Measurements from ENCODE around the gene CYB5R3.
A peak's percentile ranks its signal among the peaks of the same experiment; 100 is the strongest.
"Not testable (repeated sequence)": the region's sequence is repeated elsewhere in the genome, so short reads cannot be mapped to it uniquely, and the experiment has no call there.

CYB5R3 gene

DNA sequence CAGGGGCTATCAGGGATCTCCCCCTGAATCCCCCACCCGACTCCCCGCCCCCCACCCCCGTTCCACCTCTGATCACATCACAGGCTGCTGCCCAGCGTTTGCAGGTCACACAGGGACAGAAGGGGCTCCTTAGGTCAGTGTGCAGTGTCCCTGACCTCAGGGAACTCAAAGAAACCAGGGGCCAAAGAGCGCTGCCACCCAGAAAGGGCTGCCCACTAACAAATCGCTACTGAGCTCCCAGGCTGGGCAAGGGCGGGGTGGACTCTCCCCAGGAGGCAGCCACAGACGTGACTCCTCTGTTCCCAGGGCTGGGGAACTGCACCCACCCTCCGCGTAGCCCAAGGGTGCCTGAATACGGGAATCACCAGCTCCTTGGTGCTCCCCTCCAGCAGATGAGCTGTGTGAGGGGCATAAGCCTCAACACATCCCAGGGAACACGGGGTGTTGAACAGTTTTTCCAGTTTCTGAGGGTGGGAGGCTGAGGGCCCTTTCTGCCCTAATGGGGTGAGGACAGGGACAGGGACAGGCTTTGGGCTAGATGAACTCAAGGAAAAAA, 24.6 kb downstream of the CYB5R3 start:
- no peak for DNase-seq (ENCODE audit: low read depth in 1 of 2, low spot score in 1 of 2)

DNA sequence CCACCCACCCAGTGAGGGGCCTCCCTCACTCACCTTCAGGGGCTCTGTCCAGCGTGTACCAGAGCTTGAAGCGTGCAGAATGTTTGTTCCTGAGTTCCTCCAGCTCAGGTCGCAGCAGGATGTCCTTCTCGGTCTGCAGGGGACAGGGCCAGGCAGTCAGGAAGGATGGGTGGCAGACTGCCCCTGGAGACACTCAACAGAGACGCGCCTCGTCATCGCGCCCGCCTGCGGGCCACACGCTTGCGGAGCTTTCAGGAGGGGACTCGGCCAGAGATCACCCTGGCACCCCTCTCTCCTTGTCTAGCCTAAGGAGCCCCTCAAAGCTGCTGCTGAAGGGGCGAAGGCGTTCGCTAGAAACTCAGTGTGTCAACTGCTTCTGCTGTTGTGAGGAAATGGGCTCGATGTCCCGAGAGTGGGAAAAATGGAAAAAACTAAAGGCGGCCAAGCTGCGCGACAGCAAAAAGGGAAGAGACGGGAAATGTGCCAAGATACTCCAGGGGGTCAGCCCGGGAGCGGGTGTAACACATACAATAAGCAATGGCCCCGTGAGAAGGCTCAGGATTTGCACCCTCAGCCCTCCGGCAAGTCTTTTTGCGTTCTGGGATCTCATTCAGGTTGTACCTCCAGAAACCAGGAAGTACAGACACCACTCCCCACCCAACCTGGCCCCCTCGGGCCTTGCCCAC, 25.3 kb downstream of the CYB5R3 start:
- DNase-seq (ENCODE audit: low read depth in 1 of 2, low spot score in 1 of 2), result no peak

DNA sequence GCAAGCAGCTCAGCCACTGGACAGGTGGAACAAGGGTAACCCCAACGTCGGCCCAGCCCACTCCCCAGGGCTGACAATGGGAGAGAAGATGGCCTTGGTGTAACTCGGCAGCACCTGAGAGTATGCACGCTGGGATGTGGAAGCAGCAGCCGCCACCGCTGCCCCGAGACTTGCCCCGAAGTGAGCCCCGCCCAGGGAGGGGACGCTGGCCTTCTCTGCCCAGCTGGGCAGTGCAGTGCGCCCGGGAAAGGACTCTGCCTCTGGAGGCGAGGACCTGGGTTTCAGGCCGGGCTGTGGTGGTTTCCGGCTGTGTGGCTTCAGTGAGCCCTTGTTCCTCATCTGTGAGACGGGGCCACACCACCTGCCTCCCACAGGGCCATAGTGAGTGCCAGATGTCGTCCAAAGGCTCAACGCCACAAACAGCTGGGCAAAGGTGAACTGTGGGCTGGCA, 25.9 kb downstream of the CYB5R3 start:
- no peak for DNase-seq (ENCODE audit: low read depth in 1 of 2, low spot score in 1 of 2)

DNA sequence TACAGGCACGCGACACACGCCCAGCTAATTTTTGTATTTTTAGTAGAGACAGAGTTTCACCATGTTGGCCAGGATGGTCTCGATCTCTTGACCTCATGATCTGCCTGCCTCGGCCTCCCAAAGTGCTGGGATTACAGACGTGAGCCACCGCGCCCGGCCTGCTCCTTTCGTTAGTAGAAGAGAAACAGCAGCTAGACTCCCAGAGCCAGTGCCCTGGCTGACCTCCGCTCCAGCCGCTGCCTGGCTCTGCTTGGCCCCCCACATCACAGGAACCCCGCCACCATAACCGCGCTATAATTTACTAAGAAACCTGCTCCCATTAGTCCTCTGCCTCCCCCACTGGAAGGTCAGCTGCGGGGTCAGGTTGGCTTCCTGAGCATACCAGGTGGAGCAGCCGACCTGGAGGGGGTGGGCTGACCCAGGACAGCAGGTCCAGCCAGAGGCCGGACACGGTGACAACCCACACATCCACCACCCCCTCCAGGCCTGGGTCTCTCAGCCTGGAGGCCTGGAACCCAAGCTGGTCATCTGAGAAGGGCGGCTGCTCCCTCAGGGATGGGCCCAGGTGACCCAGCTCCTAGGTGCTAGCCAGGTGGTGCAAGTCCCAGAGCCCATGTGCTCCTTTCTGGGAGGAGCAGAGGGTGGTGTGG, 27.0 kb downstream of the CYB5R3 start:
- DNase-seq (ENCODE audit: low read depth in 1 of 2, low spot score in 1 of 2), result no peak

DNA sequence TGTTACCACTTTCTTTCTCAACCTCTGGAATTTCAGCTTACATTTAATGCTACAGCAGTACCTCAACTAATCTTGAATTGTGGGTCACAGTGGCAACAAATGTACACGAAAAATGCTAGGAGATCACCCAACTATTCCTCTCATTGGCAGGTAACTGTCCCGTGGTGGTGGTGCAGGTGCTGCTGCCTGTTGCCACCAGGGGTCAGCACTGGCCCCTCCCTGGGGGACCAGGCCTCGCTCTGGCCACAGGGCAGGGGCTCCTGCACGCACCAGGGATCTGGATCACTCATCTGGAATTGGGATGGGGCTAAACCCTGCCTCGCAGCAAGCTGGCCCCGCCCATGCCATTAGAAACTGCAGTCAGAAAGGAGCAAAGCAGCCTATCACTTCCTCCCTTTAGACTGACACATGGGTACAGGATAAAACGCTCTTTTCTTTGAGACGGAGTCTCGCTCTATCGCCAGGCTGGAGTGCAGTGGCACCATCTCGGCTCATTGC, 27.6 kb downstream of the CYB5R3 start:
- DNase-seq (ENCODE audit: low read depth in 1 of 2, low spot score in 1 of 2), result peak; percentile 14 to 27

DNA sequence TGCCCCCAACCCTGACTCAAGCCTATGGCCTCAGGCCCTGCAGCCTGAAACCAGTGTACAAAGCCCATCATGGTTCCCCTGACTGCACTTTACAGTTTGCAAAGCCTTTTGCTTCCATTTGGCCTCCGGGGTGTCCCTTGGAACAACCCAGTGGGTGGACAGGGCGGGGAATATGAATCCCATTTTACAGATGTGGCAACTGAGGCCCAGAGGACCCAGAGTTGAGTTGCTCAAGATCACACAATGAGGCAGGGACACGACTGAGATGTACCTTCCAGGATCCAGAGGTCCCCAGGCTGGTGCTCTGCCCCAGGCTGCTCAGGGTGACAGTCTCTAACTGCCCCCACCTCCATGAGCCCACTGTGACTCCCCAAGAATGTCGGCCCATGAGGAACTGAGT, 29.1 kb downstream of the CYB5R3 start:
- DNase-seq (ENCODE audit: low read depth in 1 of 2, low spot score in 1 of 2), result no peak

DNA sequence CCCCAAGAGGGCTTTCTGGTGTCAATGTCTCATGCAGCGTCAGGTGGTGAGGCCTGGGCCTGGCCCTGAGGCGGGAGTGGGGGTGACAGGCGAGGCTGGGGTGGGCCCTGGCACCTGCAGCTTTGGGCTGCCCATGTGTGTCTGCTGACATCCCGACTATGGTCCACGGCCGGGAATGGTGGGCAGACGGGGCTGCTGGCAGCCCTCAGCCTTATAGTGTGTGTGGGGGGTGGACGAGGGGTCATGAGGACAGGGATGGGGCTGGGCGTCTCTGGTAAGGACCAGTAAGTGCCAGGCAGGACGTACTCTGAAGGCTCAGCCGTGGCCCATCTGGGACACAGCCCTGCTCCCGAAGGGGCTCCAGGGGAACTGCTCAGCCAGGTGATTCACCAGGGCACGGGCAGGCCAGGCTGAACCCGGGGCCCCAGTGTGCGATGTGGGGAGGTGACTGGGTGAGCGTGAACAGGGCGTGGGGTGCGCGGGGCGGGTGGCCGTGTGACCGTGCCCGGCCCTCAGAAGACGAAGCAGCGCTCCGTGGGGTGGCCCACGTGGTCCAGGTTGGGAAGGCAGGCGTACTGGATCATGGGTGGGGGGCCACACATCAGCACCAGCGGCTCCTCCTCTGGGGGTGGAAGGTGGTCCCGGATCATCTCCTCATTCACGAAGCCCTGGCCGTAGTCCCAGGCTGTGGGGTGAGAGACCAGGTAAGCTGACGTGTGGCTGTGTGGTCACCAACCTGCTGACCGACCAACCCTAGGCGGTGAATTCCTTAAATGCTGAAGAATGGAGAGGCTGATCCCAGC, 29.7 kb downstream of the CYB5R3 start:
- no peak for DNase-seq (ENCODE audit: low read depth in 1 of 2, low spot score in 1 of 2)

DNA sequence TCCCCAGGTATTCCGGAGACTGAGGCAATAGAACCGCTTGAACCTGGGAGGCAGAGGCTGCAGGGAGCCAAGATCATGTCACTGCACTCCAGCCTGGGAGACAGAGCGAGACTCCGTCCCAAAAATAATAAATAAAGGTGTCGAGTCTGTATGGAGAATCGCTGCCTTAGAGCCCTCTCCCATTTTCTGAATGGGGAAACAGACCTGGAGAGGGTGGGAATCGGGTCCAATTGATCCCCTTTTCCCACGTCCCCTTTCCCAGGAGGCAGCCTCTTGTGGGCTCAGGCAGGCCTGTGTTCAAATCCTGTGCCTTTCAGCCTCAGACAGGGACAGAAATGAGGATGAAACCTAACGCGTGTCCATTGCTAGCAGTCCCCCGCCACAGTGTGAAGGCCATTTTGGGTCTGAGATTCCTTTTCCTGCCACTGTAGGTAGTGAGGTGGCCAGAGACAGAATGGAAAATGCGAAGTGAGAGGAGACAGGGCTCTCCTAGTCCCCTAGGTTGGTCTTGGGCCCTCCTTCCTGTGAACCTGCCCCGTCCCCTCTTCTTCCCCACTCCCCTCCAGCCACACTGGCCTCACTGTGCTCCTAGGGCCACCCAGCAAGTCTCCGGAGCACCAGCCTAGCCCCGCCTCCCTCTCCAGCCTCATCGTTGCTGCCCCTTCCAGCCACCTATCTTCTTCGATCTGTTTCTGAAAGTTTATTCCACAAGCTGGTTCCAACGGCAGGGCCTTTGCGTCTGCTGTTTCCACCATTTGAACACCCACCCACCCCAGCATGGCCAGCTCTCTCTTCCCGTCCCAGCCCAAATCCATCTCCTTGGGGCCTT, 31.8 kb downstream of the CYB5R3 start:
- no peak for DNase-seq (ENCODE audit: low read depth in 1 of 2, low spot score in 1 of 2)

DNA sequence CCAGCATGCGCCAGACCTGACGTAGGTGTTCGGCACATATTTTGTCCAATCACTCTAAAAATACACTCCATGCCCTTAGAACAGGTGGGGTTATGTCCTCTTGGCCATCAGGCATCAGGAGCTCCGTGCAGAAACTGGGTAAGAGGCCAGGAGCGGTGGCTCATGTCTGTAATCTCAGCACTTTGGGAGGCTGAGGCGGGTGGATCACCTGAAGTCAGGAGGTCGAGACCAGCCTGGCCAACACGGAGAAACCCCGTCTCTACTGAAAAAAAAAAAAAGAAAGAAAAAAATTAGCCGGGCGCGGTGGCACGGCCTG, 33.4 kb downstream of the CYB5R3 start:
- not testable (repeated sequence) for DNase-seq (ENCODE audit: low read depth in 1 of 2, low spot score in 1 of 2)

DNA sequence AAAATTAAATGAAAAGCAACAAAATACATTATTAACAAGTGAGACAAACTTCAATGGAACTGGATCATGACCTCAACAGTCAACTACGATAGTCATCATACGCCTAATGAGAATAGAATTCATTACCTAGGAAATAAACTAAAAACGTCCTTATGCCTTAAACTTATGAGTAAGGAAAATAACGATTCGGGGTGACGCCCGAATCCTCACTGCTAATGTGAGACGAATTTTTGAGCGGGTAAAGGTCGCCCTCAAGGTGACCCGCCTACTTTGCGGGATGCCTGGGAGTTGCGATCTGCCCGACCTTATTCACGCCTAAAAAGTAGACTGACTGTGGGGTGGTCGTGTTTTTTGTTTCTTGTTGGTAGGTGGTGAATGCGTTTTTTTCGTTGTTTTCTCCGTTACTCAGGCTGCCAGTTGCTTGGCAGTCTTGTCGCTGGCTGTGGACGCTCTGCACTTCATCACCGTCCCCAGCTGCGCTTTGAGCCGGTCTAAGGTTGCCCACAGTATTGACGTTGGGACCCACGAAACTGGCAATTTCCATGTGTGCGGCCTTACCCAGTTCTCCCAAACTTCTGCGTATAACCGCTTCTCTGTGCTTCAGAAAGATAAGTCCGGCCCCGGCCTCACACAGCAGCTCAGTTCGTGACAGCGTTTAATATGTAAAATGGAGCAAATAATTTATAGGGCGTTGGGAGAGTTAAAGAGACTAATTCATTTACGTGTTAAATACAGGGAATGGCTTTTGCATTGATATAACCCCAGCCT, 33.9 kb downstream of the CYB5R3 start:
- DNase-seq (ENCODE audit: low read depth in 1 of 2, low spot score in 1 of 2), result peak; percentile 72 to 94

DNA sequence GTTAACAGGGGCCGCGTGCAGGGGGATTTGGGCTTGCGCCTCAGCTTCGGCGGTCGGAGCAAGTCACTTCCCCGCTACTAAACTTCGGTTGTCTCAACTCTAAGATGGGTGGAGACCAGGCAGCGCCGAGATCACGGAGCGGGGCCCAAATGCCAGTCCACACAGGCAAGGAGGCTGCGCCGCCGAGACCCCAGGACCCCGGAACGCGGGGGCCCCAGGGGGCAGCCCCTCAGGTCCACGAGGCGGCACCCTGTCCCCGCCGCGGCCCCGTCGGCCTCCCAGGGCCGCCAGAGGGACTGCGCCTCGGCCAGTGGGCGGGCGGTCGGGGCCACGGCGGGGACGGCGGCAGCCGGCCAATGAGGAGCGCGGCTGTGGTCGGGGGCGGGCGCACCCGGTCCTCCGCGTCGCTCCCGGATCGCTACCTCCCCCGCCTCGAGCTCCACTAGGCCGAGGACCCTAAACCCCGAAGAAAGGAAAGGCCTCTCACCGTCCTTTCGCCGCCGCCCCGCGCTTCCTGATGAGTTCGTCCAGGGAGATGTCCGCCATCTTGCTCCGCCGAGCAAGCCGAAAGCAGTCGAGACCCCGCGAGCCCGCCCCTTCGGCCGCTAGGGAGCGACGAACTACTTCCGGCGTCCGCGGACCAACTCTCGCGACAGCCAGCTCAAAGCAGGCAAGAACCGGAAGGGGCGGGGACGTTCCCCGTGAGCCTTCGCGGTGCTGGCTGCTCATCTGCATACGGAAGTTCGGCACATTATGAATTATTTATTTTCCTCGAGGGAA, 34.7 kb downstream of the CYB5R3 start, which contains the start of gene POLDIP3:
Gene POLDIP3, minus strand, starts transcription at position 572 of the 780 bp plus-strand sequence. Its CDS starts 26 bp downstream, at position 546.
- peak; percentile 98 to 99 for DNase-seq (ENCODE audit: low read depth in 1 of 2, low spot score in 1 of 2)

DNA sequence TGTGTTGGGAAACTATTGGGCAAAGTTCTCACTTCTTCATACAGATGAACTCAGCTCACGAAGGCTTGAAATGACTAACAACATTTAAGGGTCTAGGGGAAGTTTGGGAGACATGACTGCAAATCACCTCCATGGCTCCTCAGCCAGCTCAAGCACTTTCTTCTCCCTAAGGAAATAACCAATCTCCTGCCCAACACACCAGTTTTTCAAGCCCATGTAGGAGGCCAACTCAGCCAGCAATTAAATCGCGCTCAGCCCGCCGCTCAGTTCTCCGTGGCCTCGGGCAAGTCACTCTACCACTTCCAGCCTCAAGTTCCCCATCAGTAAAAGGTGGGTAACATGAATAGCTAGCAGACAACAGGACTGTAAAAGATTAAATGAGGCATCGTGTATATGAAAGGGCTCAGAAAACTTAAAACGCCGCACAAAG, 35.3 kb downstream of the CYB5R3 start:
- DNase-seq (ENCODE audit: low read depth in 1 of 2, low spot score in 1 of 2), result no peak

DNA sequence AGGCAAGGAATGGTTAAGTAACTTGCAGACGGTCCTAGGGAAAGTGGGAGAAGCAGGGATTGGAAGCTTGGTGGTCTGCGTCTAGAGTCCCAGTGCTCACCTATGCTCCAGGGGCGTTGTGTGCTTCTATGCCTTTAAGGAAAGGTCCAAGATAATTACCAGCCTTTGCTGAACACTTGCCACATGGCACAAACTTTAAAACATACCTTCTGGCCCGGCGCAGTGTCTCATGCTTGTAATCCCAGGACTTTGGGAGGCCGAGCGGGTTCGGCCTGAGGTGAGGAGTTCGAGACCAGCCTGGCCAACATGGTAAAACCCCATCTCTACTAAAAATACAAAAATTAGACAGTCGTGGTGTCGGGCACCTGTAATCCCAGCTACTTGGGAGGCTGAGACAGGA, 36.9 kb downstream of the CYB5R3 start:
- DNase-seq (ENCODE audit: low read depth in 1 of 2, low spot score in 1 of 2), result no peak

DNA sequence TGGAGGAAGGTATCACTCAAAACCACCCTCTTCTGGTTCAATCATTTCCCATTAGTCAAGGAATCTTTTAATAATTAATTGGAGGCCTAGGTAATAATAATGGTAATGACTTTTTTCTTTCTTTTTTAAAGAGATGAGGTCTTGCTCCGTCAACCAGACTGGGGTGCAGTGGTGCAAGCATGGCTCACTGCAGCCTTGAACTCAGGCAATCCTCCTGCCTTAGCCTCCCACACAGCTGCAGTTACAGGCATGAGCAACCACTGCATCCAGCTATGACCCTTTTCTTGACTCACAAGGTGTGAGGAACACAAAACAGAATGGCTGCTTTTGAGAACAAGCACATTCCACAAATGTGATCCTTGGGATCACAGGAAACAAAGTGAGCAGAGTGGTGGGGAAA, 38.1 kb downstream of the CYB5R3 start:
- no peak for DNase-seq (ENCODE audit: low read depth in 1 of 2, low spot score in 1 of 2)

DNA sequence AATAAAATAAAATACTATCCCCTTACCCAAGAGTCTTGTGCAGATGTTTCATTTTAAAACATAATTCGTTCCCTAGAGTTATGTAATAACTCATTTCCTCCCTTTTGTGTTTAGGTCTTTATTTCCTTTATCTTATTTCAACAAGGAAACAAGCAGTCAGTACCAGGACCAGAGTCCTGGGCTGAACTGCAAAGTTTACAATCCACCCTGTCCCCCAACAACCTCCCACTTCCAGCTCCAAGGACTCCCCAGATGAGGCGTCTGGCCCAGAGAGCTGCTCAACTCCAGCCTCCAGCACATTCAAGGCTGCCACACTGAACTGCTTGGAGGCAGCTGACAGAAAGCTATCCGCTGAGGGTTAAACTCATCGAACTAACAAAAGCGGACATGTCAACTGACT, 39.0 kb downstream of the CYB5R3 start:
- no peak for DNase-seq (ENCODE audit: low read depth in 1 of 2, low spot score in 1 of 2)

DNA sequence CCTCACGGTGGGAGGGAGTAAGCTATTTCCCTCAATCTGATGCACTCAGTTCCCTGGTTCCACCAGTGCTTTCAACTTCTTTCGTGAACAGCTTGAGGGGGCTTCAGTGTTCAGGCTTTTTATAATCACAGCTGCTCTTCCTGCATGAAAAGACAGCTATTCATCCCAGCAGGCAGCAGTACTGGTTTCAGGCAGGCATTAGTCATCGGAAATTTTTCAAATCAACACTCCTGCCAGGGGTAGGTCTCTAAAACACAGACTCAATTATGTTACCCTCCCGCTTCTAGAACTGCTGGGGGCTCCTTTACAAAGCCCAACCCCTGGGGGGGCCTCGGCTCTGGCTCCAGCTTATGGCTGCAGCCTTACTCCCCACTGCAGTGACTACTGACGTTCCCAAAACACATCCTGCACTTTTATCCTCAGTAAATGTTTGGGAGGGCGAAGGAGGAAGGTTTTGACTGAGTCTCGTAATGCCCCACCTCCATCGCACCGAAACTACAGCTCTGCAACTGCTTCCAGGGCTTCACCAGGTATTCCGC, 40.3 kb downstream of the CYB5R3 start:
- DNase-seq (ENCODE audit: low read depth in 1 of 2, low spot score in 1 of 2), result no peak

DNA sequence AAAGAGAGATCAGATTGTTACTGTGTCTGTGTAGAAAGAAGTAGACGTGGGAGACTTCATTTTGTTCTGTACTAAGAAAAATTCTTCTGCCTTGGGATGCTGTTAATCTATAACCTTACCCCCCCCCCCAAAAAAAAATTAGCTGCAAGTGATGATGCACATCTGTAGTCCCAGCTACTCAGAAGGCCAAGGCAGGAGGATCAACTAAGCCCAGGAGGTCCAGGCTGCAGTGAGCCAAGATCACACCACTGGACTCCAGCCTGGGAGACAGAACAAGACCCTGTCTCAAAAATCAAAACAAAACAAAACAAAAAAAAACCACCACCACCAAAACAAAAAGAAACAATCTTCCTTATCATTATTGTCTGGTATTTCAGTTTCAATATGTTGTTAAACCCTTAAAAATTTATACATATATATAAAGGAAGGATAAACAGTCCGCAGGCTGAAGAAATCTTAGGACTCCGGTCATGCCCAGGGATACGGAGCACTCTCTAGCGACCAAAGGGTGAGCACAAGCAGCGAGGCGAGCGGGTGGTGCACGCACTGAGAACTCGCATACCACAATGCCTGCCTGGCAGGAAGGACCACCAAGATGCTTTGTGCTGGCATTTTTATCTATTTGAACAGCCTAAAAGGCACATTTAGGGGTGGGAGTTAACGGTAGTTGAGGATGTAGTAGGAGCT, 40.9 kb downstream of the CYB5R3 start:
- no peak for DNase-seq (ENCODE audit: low read depth in 1 of 2, low spot score in 1 of 2)

DNA sequence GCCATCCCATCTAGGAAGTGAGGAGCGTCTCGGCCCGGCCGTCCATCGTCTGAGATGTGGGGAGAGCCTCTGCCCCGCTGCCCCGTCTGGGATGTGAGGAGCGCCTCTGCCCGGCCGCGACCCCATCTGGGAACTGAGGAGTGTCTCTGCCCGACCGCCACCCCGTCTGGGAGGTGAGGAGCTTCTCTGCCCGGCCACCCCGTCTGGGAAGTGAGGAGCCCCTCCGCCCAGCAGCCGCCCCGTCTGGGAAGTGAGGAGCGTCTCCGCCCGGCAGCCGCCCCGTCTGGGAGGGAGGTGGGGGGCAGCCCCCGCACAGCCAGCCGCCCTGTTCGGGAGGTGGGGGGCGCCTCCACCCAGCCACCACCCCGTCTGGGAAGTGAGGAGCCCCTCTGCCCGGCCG, 41.6 kb downstream of the CYB5R3 start:
- DNase-seq (ENCODE audit: low read depth in 1 of 2, low spot score in 1 of 2), result not testable (repeated sequence)

Measured in activated CD4-positive, alpha-beta T cell treated with anti-CD3 and anti-CD28 coated beads, Interleukin-2, amount 50 U/mL, for 24 hours (primary cell).